ENCODE data around the gene DGKZ.

- TF ChIP-seq CTCF (IDR thresholded peaks at IDR 0.05) (peak; percentile 62 to 83 (median 74)), POLR2A (IDR thresholded peaks at IDR 0.05) (no peak)
Observed at GRCh38 chr11:46389450-46390330, 42.4 kb downstream of the DGKZ start.
